Measurements from ENCODE around the gene WDR19. TPM values are rescaled to one million over a fixed set of nuclear protein-coding genes. Genes with fewer than 3 reads are reported as not detected.
"Not testable (repeated sequence)": the region's sequence is repeated elsewhere in the genome, so short reads cannot be mapped to it uniquely, and the experiment has no call there.

WDR19 gene
- total and polyA plus RNA-seq, 5 donors from 2014 or later = 1.7 to 12.1 (median 2.6) TPM

- H3K36me3 ChIP-seq (ENCODE audit: control insufficient read depth, insufficient read depth, low read length) = no peaks in the 10 kb centered on the region
- no peak overlapping the region for H3K4me3 ChIP-seq (ENCODE audit: low read depth, low read length)
- Mint-ChIP-seq H3K4me3 (no peak overlapping the region), H3K9me3 (peaks cover 0 to 9% (median 0%) of the 10 kb centered on the region in 7 donors), H3K36me3 (no peaks in the 10 kb centered on the region), H3K4me1 (no peaks in the 10 kb centered on the region), H3K27me3 (peaks cover 27% of the 10 kb centered on the region), H3K27ac (no peak overlapping the region)
- no peaks in the 10 kb centered on the region for H3K4me1 ChIP-seq (ENCODE audit: control insufficient read depth, insufficient read depth, low read length, poor library complexity, severe bottlenecking)
- DNase-seq = no peak
- ATAC-seq (ENCODE audit: low read depth in 2 of 2) = no peak
- H3K27me3 ChIP-seq (ENCODE audit: control insufficient read depth, insufficient read depth, low read length) = no peaks in the 10 kb centered on the region
- H3K27ac ChIP-seq (ENCODE audit: insufficient read depth, low read length, poor library complexity, severe bottlenecking) = no peak overlapping the region
- no peaks in the 10 kb centered on the region for H3K9me3 ChIP-seq (ENCODE audit: control insufficient read depth in 2 of 2, low read length in 2 of 2)
Measured at GRCh38 chr4:39166669-39167068, 15.7 kb upstream of the WDR19 start.

- Histone ChIP-seq H3K4me1 (ENCODE audit: control insufficient read depth, insufficient read depth, low read length, poor library complexity, severe bottlenecking) (no peaks in the 10 kb centered on the region), H3K4me3 (ENCODE audit: low read depth, low read length) (no peak overlapping the region), H3K9me3 (ENCODE audit: control insufficient read depth in 2 of 2, low read length in 2 of 2) (no peaks in the 10 kb centered on the region), H3K36me3 (ENCODE audit: control insufficient read depth, insufficient read depth, low read length) (no peaks in the 10 kb centered on the region), H3K27me3 (ENCODE audit: control insufficient read depth, insufficient read depth, low read length) (peaks cover 2% of the 10 kb centered on the region), H3K27ac (ENCODE audit: insufficient read depth, low read length, poor library complexity, severe bottlenecking) (no peak overlapping the region)
- DNase-seq (no peak), ATAC-seq (ENCODE audit: low read depth in 2 of 2) (no peak)
- peaks cover 0 to 11% (median 0%) of the 10 kb centered on the region in 7 donors for H3K9me3 Mint-ChIP-seq
- H3K4me3 Mint-ChIP-seq = no peak overlapping the region
- H3K27ac Mint-ChIP-seq = no peak overlapping the region
- H3K36me3 Mint-ChIP-seq = no peaks in the 10 kb centered on the region
- H3K4me1 Mint-ChIP-seq = no peaks in the 10 kb centered on the region
- H3K27me3 Mint-ChIP-seq = peaks cover 32% of the 10 kb centered on the region
Measured at GRCh38 chr4:39169426-39169825, 12.9 kb upstream of the WDR19 start.

- Mint-ChIP-seq H3K36me3 (no peaks in the 10 kb centered on the region), H3K9me3 (peaks cover 0 to 11% (median 0%) of the 10 kb centered on the region in 7 donors), H3K4me1 (no peaks in the 10 kb centered on the region), H3K4me3 (no peak overlapping the region), H3K27ac (no peak overlapping the region), H3K27me3 (peaks cover 39% of the 10 kb centered on the region)
- Histone ChIP-seq H3K27ac (ENCODE audit: insufficient read depth, low read length, poor library complexity, severe bottlenecking) (no peak overlapping the region), H3K36me3 (ENCODE audit: control insufficient read depth, insufficient read depth, low read length) (no peaks in the 10 kb centered on the region), H3K4me1 (ENCODE audit: control insufficient read depth, insufficient read depth, low read length, poor library complexity, severe bottlenecking) (no peaks in the 10 kb centered on the region), H3K4me3 (ENCODE audit: low read depth, low read length) (no peak overlapping the region), H3K9me3 (ENCODE audit: control insufficient read depth in 2 of 2, low read length in 2 of 2) (no peaks in the 10 kb centered on the region), H3K27me3 (ENCODE audit: control insufficient read depth, insufficient read depth, low read length) (peaks cover 2% of the 10 kb centered on the region)
- ATAC-seq (ENCODE audit: low read depth in 2 of 2) = no peak
- DNase-seq = no peak
Measured at GRCh38 chr4:39170301-39170700, 12.0 kb upstream of the WDR19 start.

GRCh38 chr4:39178706-39179105, 3.6 kb upstream of the WDR19 start:
- H3K9me3 Mint-ChIP-seq = no peaks in the 10 kb centered on the region
- ATAC-seq (ENCODE audit: low read depth in 2 of 2) = no peak
- Histone ChIP-seq H3K9me3 (ENCODE audit: control insufficient read depth in 2 of 2, low read length in 2 of 2) (no peaks in the 10 kb centered on the region), H3K27me3 (ENCODE audit: control insufficient read depth, insufficient read depth, low read length) (peaks cover 5% of the 10 kb centered on the region), H3K4me3 (ENCODE audit: low read depth, low read length) (no peak overlapping the region), H3K4me1 (ENCODE audit: control insufficient read depth, insufficient read depth, low read length, poor library complexity, severe bottlenecking) (peaks cover 16% of the 10 kb centered on the region), H3K27ac (ENCODE audit: insufficient read depth, low read length, poor library complexity, severe bottlenecking) (no peak overlapping the region), H3K36me3 (ENCODE audit: control insufficient read depth, insufficient read depth, low read length) (no peaks in the 10 kb centered on the region)
- peaks cover 0 to 10% (median 4%) of the 10 kb centered on the region in 4 donors for H3K4me1 Mint-ChIP-seq
- H3K27me3 Mint-ChIP-seq = peaks cover 39% of the 10 kb centered on the region
- no peak overlapping the region for H3K4me3 Mint-ChIP-seq
- H3K36me3 Mint-ChIP-seq = no peaks in the 10 kb centered on the region
- no peak overlapping the region for H3K27ac Mint-ChIP-seq
- no peak for DNase-seq

GRCh38 chr4:39179681-39180080, 2.6 kb upstream of the WDR19 start:
- Histone ChIP-seq H3K9me3 (ENCODE audit: control insufficient read depth in 2 of 2, low read length in 2 of 2) (no peaks in the 10 kb centered on the region), H3K4me1 (ENCODE audit: control insufficient read depth, insufficient read depth, low read length, poor library complexity, severe bottlenecking) (peaks cover 16% of the 10 kb centered on the region), H3K36me3 (ENCODE audit: control insufficient read depth, insufficient read depth, low read length) (no peaks in the 10 kb centered on the region), H3K27me3 (ENCODE audit: control insufficient read depth, insufficient read depth, low read length) (peaks cover 5% of the 10 kb centered on the region), H3K4me3 (ENCODE audit: low read depth, low read length) (no peak overlapping the region), H3K27ac (ENCODE audit: insufficient read depth, low read length, poor library complexity, severe bottlenecking) (no peak overlapping the region)
- H3K4me1 Mint-ChIP-seq = peaks cover 0 to 13% (median 4%) of the 10 kb centered on the region in 4 donors
- no peak for DNase-seq
- peak overlapping the region in 2 of 4 donors; percentile 60 to 77 for H3K4me3 Mint-ChIP-seq
- H3K9me3 Mint-ChIP-seq = no peaks in the 10 kb centered on the region
- no peak for ATAC-seq (ENCODE audit: low read depth in 2 of 2)
- peaks cover 42% of the 10 kb centered on the region for H3K27me3 Mint-ChIP-seq
- H3K36me3 Mint-ChIP-seq = no peaks in the 10 kb centered on the region
- H3K27ac Mint-ChIP-seq = no peak overlapping the region

GRCh38 chr4:39180629-39181028, 1.7 kb upstream of the WDR19 start:
- H3K36me3 Mint-ChIP-seq; H3K36me3 ChIP-seq (ENCODE audit: control insufficient read depth, insufficient read depth, low read length); H3K27me3 ChIP-seq (ENCODE audit: control insufficient read depth, insufficient read depth, low read length); DNase-seq; H3K27ac ChIP-seq (ENCODE audit: insufficient read depth, low read length, poor library complexity, severe bottlenecking); H3K4me3 Mint-ChIP-seq; ATAC-seq (ENCODE audit: low read depth in 2 of 2); H3K4me3 ChIP-seq (ENCODE audit: low read depth, low read length); H3K9me3 Mint-ChIP-seq; H3K9me3 ChIP-seq (ENCODE audit: control insufficient read depth in 2 of 2, low read length in 2 of 2): not testable (repeated sequence)
- peaks cover 16% of the 10 kb centered on the region for H3K4me1 ChIP-seq (ENCODE audit: control insufficient read depth, insufficient read depth, low read length, poor library complexity, severe bottlenecking)
- peaks cover 0 to 13% (median 4%) of the 10 kb centered on the region in 4 donors for H3K4me1 Mint-ChIP-seq
- H3K27me3 Mint-ChIP-seq = peaks cover 32% of the 10 kb centered on the region
- peak overlapping the region in 1 of 3 donors; percentile 56 for H3K27ac Mint-ChIP-seq

- H3K36me3 ChIP-seq (ENCODE audit: control insufficient read depth, insufficient read depth, low read length) = no peaks in the 10 kb centered on the region
- Mint-ChIP-seq H3K4me3 (peak overlapping the region in 1 of 4 donors; percentile 44), H3K4me1 (peaks cover 0 to 13% (median 4%) of the 10 kb centered on the region in 4 donors), H3K36me3 (no peaks in the 10 kb centered on the region), H3K9me3 (no peaks in the 10 kb centered on the region), H3K27me3 (peaks cover 32% of the 10 kb centered on the region), H3K27ac (no peak overlapping the region)
- peak overlapping the region; percentile 81 for H3K27ac ChIP-seq (ENCODE audit: insufficient read depth, low read length, poor library complexity, severe bottlenecking)
- no peak for DNase-seq
- peaks cover 5% of the 10 kb centered on the region for H3K27me3 ChIP-seq (ENCODE audit: control insufficient read depth, insufficient read depth, low read length)
- no peak for ATAC-seq (ENCODE audit: low read depth in 2 of 2)
- H3K4me1 ChIP-seq (ENCODE audit: control insufficient read depth, insufficient read depth, low read length, poor library complexity, severe bottlenecking) = peaks cover 16% of the 10 kb centered on the region
- no peaks in the 10 kb centered on the region for H3K9me3 ChIP-seq (ENCODE audit: control insufficient read depth in 2 of 2, low read length in 2 of 2)
- peak overlapping the region; percentile 84 for H3K4me3 ChIP-seq (ENCODE audit: low read depth, low read length)
Measured at GRCh38 chr4:39181520-39181904, 817 bp upstream of the WDR19 start.

- Mint-ChIP-seq H3K4me1 (no peaks in the 10 kb centered on the region), H3K36me3 (peaks cover 24% of the 10 kb centered on the region), H3K27ac (no peak overlapping the region), H3K9me3 (peaks cover 0 to 2% (median 0%) of the 10 kb centered on the region in 7 donors), H3K27me3 (no peaks in the 10 kb centered on the region), H3K4me3 (no peak overlapping the region)
- Histone ChIP-seq H3K27ac (ENCODE audit: insufficient read depth, low read length, poor library complexity, severe bottlenecking) (no peak overlapping the region), H3K4me1 (ENCODE audit: control insufficient read depth, insufficient read depth, low read length, poor library complexity, severe bottlenecking) (no peaks in the 10 kb centered on the region), H3K36me3 (ENCODE audit: control insufficient read depth, insufficient read depth, low read length) (peaks cover 14% of the 10 kb centered on the region), H3K4me3 (ENCODE audit: low read depth, low read length) (no peak overlapping the region), H3K9me3 (ENCODE audit: control insufficient read depth in 2 of 2, low read length in 2 of 2) (no peaks in the 10 kb centered on the region), H3K27me3 (ENCODE audit: control insufficient read depth, insufficient read depth, low read length) (no peaks in the 10 kb centered on the region)
- no peak for DNase-seq
- ATAC-seq (ENCODE audit: low read depth in 2 of 2) = no peak
Measured at GRCh38 chr4:39201963-39202362, 19.6 kb downstream of the WDR19 start.

All from CD4-positive, CD25-positive, alpha-beta regulatory T cell (primary cell).